SK-N-SH (cell line): Measurements from ENCODE around the gene PLEKHG2. TPM values are rescaled to one million over a fixed set of nuclear protein-coding genes. Genes with fewer than 3 reads are reported as not detected.

Experiments
- CTCF ChIA-PET: fragments of 300-600, 350-600 bp; formaldehyde crosslinking; extraction: SDS; loops from one replicate; lab custom pipeline; 2021; lab: Yijun Ruan, JAX
- POLR2A ChIA-PET: fragments of 350-600 bp; sonication (Branson Sonifier 250); formaldehyde crosslinking; extraction: SDS; loops from one replicate; lab custom pipeline; 2020; ENCODE audit warnings: antibody characterized with exemption, inconsistent platforms; lab: Yijun Ruan, JAX
- DNase-seq: peaks from one replicate; pipeline ENCODE4 v3.0.0; 2012
- H2AFZ ChIP-seq: fragments of 200-600 bp; sonication (generic); 2 replicates; pipeline ENCODE4 v1.8.1; 2016; ENCODE audit warnings: antibody characterized with exemption, mild to moderate bottlenecking, low read depth
- H3F3A ChIP-seq: fragments of 200-600 bp; sonication (generic); replicated peaks from 2 replicates; pipeline ENCODE3; 2016; ENCODE audit warnings: antibody characterized with exemption, mild to moderate bottlenecking; ENCODE audit not compliant: insufficient read depth
- H3K27ac ChIP-seq, 2 experiments: fragments of 200-500 bp in 1 of 2; fragments of 200-600 bp in 1 of 2; sonication (Bioruptor generic) in 1 of 2; sonication (generic), shearing (Covaris generic) in 1 of 2; 2 replicates each; pipeline versions ENCODE4 v1.5.1 to v1.6.1; 2014 to 2016; ENCODE audit warnings: low read depth in 2 of 2, inconsistent platforms in 1 of 2, low read length in 1 of 2, mild to moderate bottlenecking in 1 of 2, mixed read lengths in 1 of 2
- H3K27me3 ChIP-seq: fragments of 200-600 bp; sonication (generic), shearing (Covaris generic); 2 replicates; pipeline ENCODE4 v1.6.1; 2016; ENCODE audit warnings: mixed run types; ENCODE audit not compliant: insufficient read depth
- H3K36me3 ChIP-seq, 2 experiments: fragments of 200-500 bp in 1 of 2; fragments of 200-600 bp in 1 of 2; sonication (Bioruptor generic) in 1 of 2; sonication (generic) in 1 of 2; replicated peaks in 1 of 2; 2 replicates each; pipeline versions ENCODE3 to v1.5.1; 2014 to 2016; ENCODE audit warnings: low read length in 1 of 2, mild to moderate bottlenecking in 1 of 2; ENCODE audit not compliant: insufficient read depth in 2 of 2, control insufficient read depth in 1 of 2
- H3K4me1 ChIP-seq, 2 experiments: fragments of 200-500 bp in 1 of 2; fragments of 200-600 bp in 1 of 2; sonication (Bioruptor generic) in 1 of 2; sonication (generic), shearing (Covaris generic) in 1 of 2; 2 replicates each; pipeline versions ENCODE4 v1.5.1 to v1.6.1; 2014 to 2016; ENCODE audit warnings: low read depth in 1 of 2, low read length in 1 of 2, mixed run types in 1 of 2; ENCODE audit not compliant: insufficient read depth in 2 of 2, control insufficient read depth in 1 of 2
- H3K4me2 ChIP-seq: fragments of 200-600 bp; sonication (generic), shearing (Covaris generic); 2 replicates; pipeline ENCODE4 v1.6.1; 2017; ENCODE audit warnings: mixed run types
- H3K4me3 ChIP-seq, 2 experiments: fragments of 200-500 bp in 1 of 2; fragments of 200-600 bp in 1 of 2; sonication (Bioruptor generic) in 1 of 2; sonication (generic), shearing (Covaris generic) in 1 of 2; 2 replicates each; pipeline versions ENCODE4 v1.5.1 to v1.8.1; 2014 to 2016; ENCODE audit warnings: low read depth in 2 of 2, inconsistent platforms in 1 of 2, low read length in 1 of 2, mild to moderate bottlenecking in 1 of 2, mixed read lengths in 1 of 2, moderate library complexity in 1 of 2
- H3K79me2 ChIP-seq: fragments of 200-600 bp; sonication (generic); 2 replicates; pipeline ENCODE4 v1.8.1; 2017; ENCODE audit warnings: mild to moderate bottlenecking; ENCODE audit not compliant: insufficient read depth
- H3K9ac ChIP-seq: fragments of 200-600 bp; sonication (generic); 2 replicates; pipeline ENCODE4 v1.6.1; 2017; ENCODE audit warnings: mixed run types
- H3K9me2 ChIP-seq: fragments of 200-600 bp; sonication (generic); 2 replicates; pipeline ENCODE4 v1.6.1; 2017; ENCODE audit warnings: mixed run types
- H3K9me3 ChIP-seq: fragments of 200-600 bp; sonication (generic); 2 replicates; pipeline ENCODE4 v1.6.1; 2017; ENCODE audit warnings: mixed run types, mild to moderate bottlenecking, moderate library complexity
- H4K20me1 ChIP-seq: fragments of 200-600 bp; sonication (generic); 2 replicates; pipeline ENCODE4 v1.6.1; 2017; ENCODE audit warnings: mild to moderate bottlenecking, mixed run types; ENCODE audit not compliant: insufficient read depth
- CTCF ChIP-seq: fragments of 200-600 bp; sonication (generic); IDR thresholded peaks from 2 replicates; pipeline ENCODE4 v1.6.1; 2017; ENCODE audit warnings: antibody characterized with exemption, mild to moderate bottlenecking, moderate library complexity
- EZH2phosphoT487 ChIP-seq: fragments of 200-600 bp; sonication (generic); IDR thresholded peaks from 2 replicates; pipeline ENCODE4 v1.6.1; 2017; ENCODE audit warnings: low read depth, mixed run types, mild to moderate bottlenecking, antibody characterized with exemption, moderate library complexity, borderline replicate concordance
- FOXJ3 ChIP-seq: sonication (generic); formaldehyde crosslinking; IDR thresholded peaks from 2 replicates; pipeline ENCODE4 v1.5.1; 2020; ENCODE audit warnings: mild to moderate bottlenecking, missing genetic modification reagents
- MAX ChIP-seq: IDR thresholded peaks from 2 replicates; pipeline ENCODE4 v1.4.0; 2012; ENCODE audit warnings: low read depth
- MXI1 ChIP-seq: IDR thresholded peaks from 2 replicates; pipeline ENCODE4 v1.6.1; 2012; ENCODE audit warnings: mild to moderate bottlenecking, low read depth, low read length, improper control_type of control experiment
- NRF1 ChIP-seq: IDR thresholded peaks from 2 replicates; pipeline ENCODE4 v1.6.1; 2012; ENCODE audit warnings: low read depth, mild to moderate bottlenecking, low read length
- PBX3 ChIP-seq: IDR thresholded peaks from 2 replicates; pipeline ENCODE4; 2012
- POLR2AphosphoS5 ChIP-seq: IDR thresholded peaks from 2 replicates; pipeline ENCODE4 v1.6.1; 2012; ENCODE audit warnings: low read depth, low read length
- RCOR1 ChIP-seq: fragments of 150-350 bp; IDR thresholded peaks from 2 replicates; pipeline ENCODE4 v1.6.1; 2017; ENCODE audit warnings: antibody characterized with exemption, low read length
- REST ChIP-seq: IDR thresholded peaks from 2 replicates; pipeline ENCODE4 v1.6.1; 2012; ENCODE audit warnings: mild to moderate bottlenecking, low read depth, low read length, moderate library complexity
- RXRA ChIP-seq: IDR thresholded peaks from 2 replicates; pipeline ENCODE4 v1.4.0; 2012; ENCODE audit warnings: low read depth, mild to moderate bottlenecking, borderline replicate concordance
- SIN3A ChIP-seq: IDR thresholded peaks from 2 replicates; pipeline ENCODE4 v1.6.1; 2012; ENCODE audit warnings: low read depth, mild to moderate bottlenecking, low read length, moderate library complexity, borderline replicate concordance
- SMC3 ChIP-seq: IDR thresholded peaks from 2 replicates; pipeline ENCODE4 v1.6.1; 2012; ENCODE audit warnings: low read depth, low read length, improper control_type of control experiment
- USF2 ChIP-seq: fragments of 150-350 bp; IDR thresholded peaks from 2 replicates; pipeline ENCODE4 v1.6.1; 2017; ENCODE audit warnings: antibody characterized with exemption, low read length, low read depth, borderline replicate concordance
- YY1 ChIP-seq: IDR thresholded peaks from 2 replicates; pipeline ENCODE4 v1.4.0; 2012; ENCODE audit warnings: low read depth, mild to moderate bottlenecking
- WGBS: methylation state at CpG from one replicate; pipeline ENCODE4 v1.1.6; 2017; ENCODE audit warnings: low lambda C conversion rate; 5-methylcytosine and 5-hydroxymethylcytosine counted together
- polyA plus RNA-seq, 3 experiments: library from polyadenylated mRNA; depleted of rRNA; stranded (reverse); fragments of >200 nt; gene quantifications; 2 replicates each; pipeline ENCODE4 v1.2.3, GENCODE V29; 2012

Gene PLEKHG2
- polyA plus RNA-seq, 1 of the 3 experiments (the other 2 are of a cell fraction), result 13.6 TPM

- ChIA-PET POLR2A (interaction anchor here (0.8 to 2.2 kb wide), 6 partner anchors 13 to 22 kb away, joined by 3 to 28 read pairs (median 4); partner anchors contain the start of genes MED29, PAF1 and RPS16), CTCF (interaction anchor here (1.1 to 5.1 kb wide), 10 partner anchors 11 to 127 kb away, joined by 3 to 53 read pairs (median 5); partner anchors contain the start of genes EID2, EID2B, MED29 and PAF1)
- Histone ChIP-seq H3K27ac (peak overlapping the region; percentile 94 to 96), H3K4me3 (peak overlapping the region; percentile 92 to 96), H3F3A (peaks cover 33% of the 10 kb centered on the region), H3K4me2 (peak overlapping the region; percentile 99), H4K20me1 (peaks cover 16% of the 10 kb centered on the region), H3K79me2 (peaks cover 60% of the 10 kb centered on the region), H3K9me3 (no peaks in the 10 kb centered on the region), H3K36me3 (peaks cover under 1 to 5% of the 10 kb centered on the region in 2 experiments), H3K9me2 (no peaks in the 10 kb centered on the region), H3K4me1 (peaks cover 24 to 38% of the 10 kb centered on the region in 2 experiments; a peak in 3 of 4 replicates), H2AFZ (peak overlapping the region; percentile 74), H3K9ac (peak overlapping the region; percentile 97), H3K27me3 (no peaks in the 10 kb centered on the region)
- peak; percentile 88 for DNase-seq
- TF ChIP-seq POLR2AphosphoS5 (0 out of 2 replicates have a peak, but pooled peaks have one; percentile 31), SIN3A (peak; percentile 75; the same call in 1 of the 2 replicates), SMC3 (no peak)
- WGBS, result 2% methylated on average over 27 of the region's 54 CpGs
Measured at GRCh38 chr19:39413272-39413910, 922 bp downstream of the PLEKHG2 start.

- peaks cover 23 to 35% of the 10 kb centered on the region in 2 experiments; a peak in 3 of 4 replicates for H3K4me1 ChIP-seq
- no peak overlapping the region for H2AFZ ChIP-seq
- WGBS, result 40% methylated on average over 18 of the region's 18 CpGs
Measured at GRCh38 chr19:39413911-39414608, 1.6 kb downstream of the PLEKHG2 start.

More at GRCh38 chr19:39413911-39414608, 1.6 kb downstream of the PLEKHG2 start:
- ChIA-PET CTCF (interaction anchor here (0.8 to 5.1 kb wide), 12 partner anchors 12 to 126 kb away, joined by 3 to 53 read pairs (median 4); partner anchors contain the start of genes EID2, EID2B, MED29 and PAF1), POLR2A (interaction anchor here (0.8 to 2.2 kb wide), 6 partner anchors 13 to 23 kb away, joined by 3 to 28 read pairs (median 4); partner anchors contain the start of genes MED29, PAF1 and RPS16)
- H4K20me1 ChIP-seq, result peaks cover 10% of the 10 kb centered on the region; the same call in 1 of the 2 replicates
- peaks cover 53% of the 10 kb centered on the region for H3K79me2 ChIP-seq
- TF ChIP-seq RCOR1, result no peak
- no peak for TF ChIP-seq FOXJ3
- no peak for TF ChIP-seq RXRA
- no peak for TF ChIP-seq POLR2AphosphoS5
- TF ChIP-seq CTCF, result peak; percentile 50
- TF ChIP-seq REST, result no peak
- no peak for TF ChIP-seq USF2
- peak; percentile 56; the same call in 1 of the 2 replicates for TF ChIP-seq MAX
- no peak for TF ChIP-seq YY1
- TF ChIP-seq MXI1, result peak; percentile 53
- no peak for TF ChIP-seq PBX3
- TF ChIP-seq NRF1, result no peak
- no peak for TF ChIP-seq EZH2phosphoT487
- peak overlapping the region; percentile 92 to 96 for H3K4me3 ChIP-seq
- H3K27ac ChIP-seq, result peak overlapping the region; percentile 94 to 96
- peak; percentile 81 for DNase-seq
- peaks cover 28% of the 10 kb centered on the region for H3F3A ChIP-seq
- H3K4me2 ChIP-seq, result peak overlapping the region; percentile 99
- H3K9me2 ChIP-seq, result no peaks in the 10 kb centered on the region
- H3K36me3 ChIP-seq, result peaks cover 6 to 11% of the 10 kb centered on the region in 2 experiments
- H3K27me3 ChIP-seq, result no peaks in the 10 kb centered on the region
- H3K9me3 ChIP-seq, result no peaks in the 10 kb centered on the region
- H3K9ac ChIP-seq, result peak overlapping the region; percentile 97
